Glomerular visceral epithelial cell (primary cell): ENCODE results near the gene MRPL20.
A peak's percentile ranks its signal among the peaks of the same experiment; 100 is the strongest.
"Not testable (repeated sequence)": the region's sequence is repeated elsewhere in the genome, so short reads cannot be mapped to it uniquely, and the experiment has no call there.

ENCODE experiments used
- DNase-seq: peaks from one replicate; pipeline ENCODE4 v3.0.0-alpha.2; 2016; ENCODE audit errors: extremely low spot score

MRPL20 gene

DNA sequence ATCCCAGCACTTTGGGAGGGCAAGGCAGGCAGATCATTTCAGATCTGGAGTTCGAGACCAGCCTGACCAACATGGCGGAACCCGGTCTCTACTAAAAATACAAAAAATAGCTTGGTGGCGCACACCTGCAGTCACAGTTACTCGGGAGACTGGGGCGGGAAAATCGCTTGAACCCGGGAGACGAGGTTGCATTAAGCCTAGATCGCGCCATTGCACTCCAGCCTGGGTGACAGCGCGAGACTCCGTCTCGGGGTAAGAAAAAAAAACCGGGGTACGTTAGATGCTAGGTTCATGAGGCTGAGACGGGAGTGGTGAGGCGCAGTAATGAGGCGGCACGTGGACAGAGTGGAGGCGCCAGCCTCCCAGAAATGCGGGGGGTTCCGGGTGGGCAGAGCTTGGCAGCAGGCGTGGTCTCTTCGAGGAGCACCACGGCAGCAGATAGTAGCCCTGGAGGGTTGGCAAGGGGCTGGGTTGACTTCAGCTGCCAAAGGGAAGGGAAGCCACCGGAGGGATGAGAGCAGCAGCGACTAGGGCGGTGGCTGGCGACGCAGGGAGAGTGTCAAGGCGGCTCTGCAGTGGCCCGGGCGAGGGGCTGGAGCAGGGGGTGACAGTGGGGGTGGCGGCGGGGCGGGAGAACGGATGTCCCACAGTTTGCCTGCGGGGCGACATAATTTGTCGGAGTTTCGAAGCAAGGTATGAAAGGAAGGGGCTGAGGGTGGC lies 832 bp downstream of the MRPL20 start:
- DNase-seq = no peak

DNA sequence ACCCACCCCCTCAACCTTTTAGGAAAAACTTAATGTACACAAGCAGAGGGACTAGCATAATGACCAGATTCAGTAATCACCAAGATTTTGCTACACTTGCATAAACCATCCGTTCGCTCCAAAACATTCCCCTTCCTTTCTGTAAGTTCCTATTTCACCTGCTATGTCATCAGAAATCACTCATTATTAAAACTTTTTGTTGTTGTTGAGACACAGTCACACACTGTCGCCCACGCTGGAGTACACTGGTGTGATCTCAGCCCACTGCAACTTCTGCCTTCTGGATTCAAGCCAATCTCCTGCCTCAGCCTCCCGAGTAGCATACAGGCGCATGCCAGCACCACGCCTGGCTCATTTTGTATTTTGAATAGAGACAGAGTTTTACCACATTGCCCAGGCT lies 3.4 kb downstream of the MRPL20 start:
- no peak for DNase-seq

GRCh38 chr1:1402901-1403392 lies 4.1 kb downstream of the MRPL20 start:
- not testable (repeated sequence) for DNase-seq

DNA sequence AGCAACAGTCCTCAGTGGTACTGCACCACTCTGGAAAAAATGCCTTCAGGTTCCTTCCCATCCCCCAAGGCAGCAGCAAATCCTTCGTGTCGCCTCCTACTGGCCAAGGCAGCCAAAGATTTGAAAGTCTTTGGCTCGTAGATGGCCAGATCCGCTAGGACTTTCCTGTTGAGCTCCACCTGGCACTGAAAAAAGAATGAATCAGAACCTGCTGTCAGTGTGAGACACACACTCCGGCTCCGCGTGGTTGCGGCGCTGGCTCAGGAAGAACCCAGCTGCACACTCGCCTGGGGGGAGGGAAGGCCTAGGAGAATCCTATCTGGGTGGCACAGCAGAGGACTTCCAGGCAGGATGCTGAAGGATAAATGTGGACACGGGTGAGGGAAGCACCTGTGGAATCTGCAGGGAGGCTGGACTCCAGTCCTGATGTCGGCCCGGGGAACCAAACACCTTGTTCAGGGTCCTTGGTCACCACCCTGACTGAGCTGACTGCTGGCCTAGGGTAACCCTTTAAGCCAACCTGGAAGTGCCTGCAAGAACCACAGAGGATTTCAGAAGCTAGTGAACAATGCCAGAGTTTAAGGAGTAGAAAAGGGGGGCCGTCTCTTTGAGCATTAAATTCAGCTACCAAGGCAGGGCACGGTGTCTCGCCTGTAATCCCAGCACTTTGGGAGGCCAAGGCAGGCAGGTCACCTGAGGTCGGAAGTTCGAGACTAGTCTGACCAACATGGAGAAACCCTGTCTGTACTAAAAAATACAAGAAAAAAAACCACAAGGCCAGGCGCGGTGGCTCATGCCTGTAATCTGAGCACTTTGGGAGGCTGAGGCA lies 4.8 kb downstream of the MRPL20 start:
- DNase-seq = peak; percentile 45

DNA sequence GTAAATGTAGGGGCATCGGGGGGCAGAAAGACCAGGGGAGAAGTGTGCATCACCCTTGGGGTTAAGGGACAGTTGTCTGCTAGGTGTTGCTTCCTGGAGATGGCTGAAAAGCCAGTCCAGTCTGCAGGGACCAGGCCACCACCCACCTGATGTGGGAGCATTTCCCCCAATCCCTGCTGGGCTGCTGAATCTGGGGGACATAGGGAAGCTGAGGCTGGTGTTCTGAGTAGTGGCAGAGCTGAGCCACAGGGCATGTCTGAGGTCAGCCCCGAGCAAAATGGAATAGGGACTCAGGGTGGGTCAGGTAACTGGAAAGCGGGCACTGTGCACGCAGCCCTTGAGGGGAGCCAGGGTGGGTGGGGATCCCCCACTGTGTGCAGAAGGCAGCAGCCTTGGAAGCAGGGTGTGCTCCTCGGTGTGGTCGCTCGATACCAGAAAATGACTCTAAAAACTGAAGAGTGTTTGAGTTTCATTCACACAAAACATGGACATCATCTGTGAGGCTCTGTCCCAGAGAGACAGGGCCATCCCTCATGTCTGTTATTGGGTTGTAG lies 5.6 kb downstream of the MRPL20 start:
- DNase-seq = no peak

GRCh38 chr1:1400576-1401456 lies 6.3 kb downstream of the MRPL20 start:
- DNase-seq = no peak

GRCh38 chr1:1399872-1400575 lies 7.1 kb downstream of the MRPL20 start:
- DNase-seq = peak; percentile 25

GRCh38 chr1:1399187-1399871 lies 7.8 kb downstream of the MRPL20 start, which contains the start of gene CCNL2:
Gene CCNL2, minus strand, starts transcription at chr1:1399335. Its CDS starts 29 bp downstream, at chr1:1399306.
- DNase-seq = peak; percentile 99

- no peak for DNase-seq
Measured at GRCh38 chr1:1398677-1399186, 8.4 kb downstream of the MRPL20 start.

DNA sequence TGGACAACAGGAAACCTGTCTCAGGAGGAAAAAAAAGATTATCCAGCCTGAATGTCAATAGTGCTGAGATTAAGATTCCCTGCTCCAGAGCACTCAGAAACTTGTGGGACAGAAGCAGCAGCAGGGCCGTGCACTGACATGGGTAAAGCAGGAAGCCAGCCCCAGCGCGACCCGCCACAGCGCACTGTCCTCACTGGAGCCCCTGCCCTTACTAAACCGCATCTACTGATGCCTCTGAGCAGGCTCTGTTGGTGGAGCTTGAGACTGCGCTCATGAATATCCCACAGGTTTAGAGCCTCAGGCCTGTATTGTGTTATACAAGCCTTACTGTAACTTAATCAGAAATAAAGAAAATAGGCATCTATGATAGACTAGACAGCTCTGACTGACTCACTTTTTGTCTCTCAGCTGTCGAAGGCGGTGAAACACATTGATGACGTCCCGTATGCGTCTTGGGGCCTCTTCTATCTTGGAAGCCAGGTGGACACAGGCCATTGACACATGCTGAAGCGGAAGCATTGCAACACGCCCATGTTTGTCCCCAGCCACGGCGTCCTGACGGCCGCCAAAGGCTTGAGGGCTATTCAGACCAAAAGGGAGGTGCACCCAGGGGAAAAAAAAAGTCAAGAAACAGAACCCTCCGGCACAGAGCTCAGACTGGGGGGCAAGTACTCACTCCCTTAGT lies 9.1 kb downstream of the MRPL20 start:
- DNase-seq = no peak

DNA sequence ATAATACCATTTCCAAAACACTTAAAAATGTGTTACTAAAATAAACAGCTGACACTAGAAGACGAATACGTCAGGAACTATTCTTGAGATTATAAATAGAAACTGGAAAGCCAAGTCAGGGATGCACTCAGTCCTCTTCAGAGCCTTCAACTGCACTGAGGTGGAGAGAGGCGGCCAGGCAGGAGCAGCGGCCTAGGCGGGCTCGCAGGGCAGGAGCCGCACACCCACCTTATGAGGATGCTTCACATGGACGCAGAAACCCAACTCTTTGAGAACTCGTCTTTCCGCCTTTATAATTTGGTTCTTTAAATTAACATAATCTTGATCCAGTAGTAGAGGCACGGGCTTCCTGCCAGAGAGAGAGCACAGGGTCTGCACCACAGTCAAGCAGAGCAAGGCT lies 11.9 kb downstream of the MRPL20 start:
- DNase-seq = no peak

GRCh38 chr1:1394116-1394515 lies 13.0 kb downstream of the MRPL20 start:
- no peak for DNase-seq

GRCh38 chr1:1393428-1393827 lies 13.7 kb downstream of the MRPL20 start:
- DNase-seq = no peak

DNA sequence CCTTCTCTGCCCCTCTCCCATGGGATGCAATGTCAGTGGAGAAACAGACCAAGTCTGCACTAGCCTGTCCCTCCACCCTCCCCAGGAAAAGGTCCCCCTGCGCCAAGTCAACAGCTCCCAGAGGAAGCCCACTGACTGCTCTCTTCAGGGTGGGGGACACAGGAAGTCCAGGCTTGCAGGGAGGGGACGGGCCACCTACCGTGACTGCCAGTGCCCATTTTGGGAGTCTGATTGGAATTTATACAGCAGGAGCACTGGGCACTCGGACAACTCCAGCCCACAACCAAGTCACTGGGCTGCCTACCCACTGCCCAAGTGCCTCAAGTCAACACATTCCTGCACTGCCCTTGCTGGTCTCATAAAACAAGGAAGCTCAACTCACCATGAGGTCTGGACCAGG lies 14.1 kb downstream of the MRPL20 start:
- no peak for DNase-seq

- DNase-seq = no peak
Measured at GRCh38 chr1:1391225-1391624, 15.9 kb downstream of the MRPL20 start.

DNA sequence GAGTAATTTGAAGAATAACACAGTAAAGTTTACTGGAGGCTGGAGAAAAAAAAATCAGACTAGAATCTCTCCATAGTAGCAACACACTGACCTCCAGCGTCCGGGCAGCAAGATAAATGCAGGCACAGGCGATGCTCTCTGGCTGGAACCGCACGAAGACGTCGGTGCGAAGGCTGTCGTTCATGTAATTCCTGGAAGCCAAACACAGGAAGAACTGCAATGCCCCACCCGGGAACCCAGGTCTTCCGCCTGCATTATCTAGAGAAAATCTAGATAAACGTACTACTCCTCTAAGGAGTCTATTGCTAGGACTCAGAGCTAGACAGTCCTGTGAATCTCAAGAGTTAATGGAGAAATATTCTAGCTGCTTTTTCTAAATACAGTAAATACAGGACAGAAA lies 16.4 kb downstream of the MRPL20 start:
- DNase-seq = no peak

DNA sequence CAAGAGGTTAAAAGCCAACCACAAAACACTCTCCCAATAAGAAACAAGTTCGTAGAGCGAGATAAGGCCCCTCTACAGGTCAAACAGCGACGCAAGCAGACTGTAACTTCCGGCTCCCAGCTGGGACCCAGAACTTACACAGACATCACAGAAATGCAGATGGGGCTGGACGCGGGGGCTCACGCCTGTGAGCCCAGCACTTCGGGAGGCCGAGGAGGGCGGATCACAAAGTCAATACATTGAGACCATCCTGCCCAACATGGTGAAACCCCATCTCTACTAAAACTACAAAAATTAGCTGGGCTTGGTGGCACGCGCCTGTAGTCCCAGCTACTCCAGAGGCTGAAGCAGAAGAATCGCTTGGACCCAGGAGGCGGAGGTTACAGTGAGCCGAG lies 19.0 kb downstream of the MRPL20 start:
- no peak for DNase-seq

- no peak for DNase-seq
Measured at GRCh38 chr1:1387098-1388077, 19.7 kb downstream of the MRPL20 start.
